ENCODE data around the gene PCDHGB3.

DNA sequence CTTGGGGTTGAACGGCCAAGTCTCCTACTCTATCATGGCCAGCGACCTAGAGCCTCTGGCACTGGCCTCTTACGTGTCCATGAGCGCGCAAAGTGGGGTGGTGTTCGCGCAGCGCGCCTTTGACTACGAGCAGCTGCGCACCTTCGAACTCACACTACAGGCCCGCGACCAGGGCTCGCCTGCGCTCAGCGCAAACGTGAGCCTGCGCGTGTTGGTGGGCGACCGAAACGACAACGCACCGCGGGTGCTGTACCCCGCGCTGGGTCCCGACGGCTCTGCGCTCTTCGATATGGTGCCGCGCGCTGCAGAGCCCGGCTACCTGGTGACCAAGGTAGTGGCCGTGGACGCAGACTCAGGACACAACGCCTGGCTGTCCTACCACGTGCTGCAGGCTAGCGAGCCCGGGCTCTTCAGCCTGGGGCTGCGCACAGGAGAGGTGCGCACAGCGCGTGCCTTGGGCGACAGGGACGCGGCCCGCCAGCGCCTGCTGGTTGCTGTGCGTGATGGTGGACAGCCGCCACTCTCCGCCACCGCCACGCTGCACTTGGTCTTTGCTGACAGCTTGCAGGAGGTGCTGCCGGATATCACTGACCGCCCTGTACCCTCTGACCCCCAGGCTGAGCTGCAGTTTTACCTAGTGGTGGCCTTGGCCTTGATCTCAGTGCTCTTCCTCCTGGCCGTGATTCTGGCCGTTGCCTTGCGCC is 29.7 kb downstream of the PCDHGB3 start:
- no peak for TF ChIP-seq POLR2A (IDR thresholded peaks at IDR 0.05)
- TF ChIP-seq CTCF (IDR thresholded peaks at IDR 0.05), result no peak
